GM23338 (cell line): ENCODE data around the gene GLRA1. TPM values are rescaled to one million over a fixed set of nuclear protein-coding genes. Genes with fewer than 3 reads are reported as not detected.

Experiments
- ATAC-seq: fragments of 200-7000 bp; cut with Tn5 transposase; 3 replicates; pipeline ENCODE4 v1.9.1; 2020
- DNase-seq: peaks from one replicate; pipeline ENCODE4 v3.0.0-alpha.2; 2015; ENCODE audit warnings: low spot score
- H2AFZ ChIP-seq: fragments of 200-600 bp; sonication (generic); 2 replicates; pipeline ENCODE4 v1.8.0; 2016; ENCODE audit warnings: antibody characterized with exemption, mild to moderate bottlenecking, moderate library complexity
- H3F3A ChIP-seq: fragments of 200-600 bp; sonication (generic); replicated peaks from 2 replicates; pipeline ENCODE4 v1.8.0; 2017; ENCODE audit warnings: antibody characterized with exemption, mixed run types, low read depth
- H3K27ac ChIP-seq: fragments of 200-600 bp; sonication (generic); 2 replicates; pipeline ENCODE4 v1.6.1; 2016; ENCODE audit warnings: low read depth
- H3K27me3 ChIP-seq: fragments of 200-600 bp; sonication (generic); 2 replicates; pipeline ENCODE4 v1.8.0; 2016; ENCODE audit warnings: mild to moderate bottlenecking, mixed run types, moderate library complexity; ENCODE audit not compliant: insufficient read depth
- H3K36me3 ChIP-seq: fragments of 200-600 bp; sonication (generic); 2 replicates; pipeline ENCODE4 v1.8.0; 2016; ENCODE audit warnings: mild to moderate bottlenecking; ENCODE audit not compliant: insufficient read depth
- H3K4me1 ChIP-seq: fragments of 200-600 bp; sonication (generic); 2 replicates; pipeline ENCODE4 v1.8.0; 2016; ENCODE audit warnings: mild to moderate bottlenecking, moderate library complexity; ENCODE audit not compliant: insufficient read depth
- H3K4me2 ChIP-seq: fragments of 200-600 bp; sonication (generic); 2 replicates; pipeline ENCODE4 v1.7.1; 2017; ENCODE audit warnings: mixed run types
- H3K4me3 ChIP-seq: fragments of 200-600 bp; sonication (generic); 2 replicates; pipeline ENCODE4 v1.6.1; 2016; ENCODE audit warnings: mixed run types
- H3K79me2 ChIP-seq: fragments of 200-600 bp; sonication (generic); replicated peaks from 2 replicates; pipeline ENCODE4 v1.8.0; 2017; ENCODE audit warnings: mild to moderate bottlenecking; ENCODE audit not compliant: insufficient read depth
- H3K9me2 ChIP-seq: fragments of 200-600 bp; sonication (generic); 2 replicates; pipeline ENCODE4 v1.8.0; 2017; ENCODE audit not compliant: insufficient read depth
- H4K20me1 ChIP-seq: fragments of 200-600 bp; sonication (generic); replicated peaks from 2 replicates; pipeline ENCODE4 v1.8.0; 2017; ENCODE audit warnings: mild to moderate bottlenecking; ENCODE audit not compliant: insufficient read depth
- H3K27ac Mint-ChIP-seq: 2 replicates; pipeline ENCODE4 v1.8.0; 2020; ENCODE audit warnings: inconsistent platforms, mild to moderate bottlenecking, moderate library complexity, mixed read lengths
- H3K27me3 Mint-ChIP-seq: 3 replicates; pipeline ENCODE4 v1.8.0; 2022; ENCODE audit warnings: low read depth, mild to moderate bottlenecking, moderate library complexity, mixed read lengths, inconsistent platforms; ENCODE audit not compliant: insufficient read depth, poor library complexity
- H3K36me3 Mint-ChIP-seq: 3 replicates; pipeline ENCODE4 v1.8.0; 2021; ENCODE audit warnings: low read depth, mild to moderate bottlenecking, inconsistent platforms, moderate library complexity, mixed read lengths
- H3K4me1 Mint-ChIP-seq: 3 replicates; pipeline ENCODE4 v1.8.0; 2020; ENCODE audit warnings: mild to moderate bottlenecking, inconsistent platforms, mixed read lengths
- H3K4me3 Mint-ChIP-seq: 3 replicates; pipeline ENCODE4 v1.8.0; 2021; ENCODE audit warnings: moderate library complexity, mild to moderate bottlenecking, inconsistent platforms, mixed read lengths
- H3K9me3 Mint-ChIP-seq: 3 replicates; pipeline ENCODE4 v1.8.0; 2020; ENCODE audit warnings: moderate library complexity, mild to moderate bottlenecking, inconsistent platforms, mixed read lengths
- EZH2phosphoT487 ChIP-seq: fragments of 200-600 bp; sonication (generic); IDR thresholded peaks from one replicate; pipeline ENCODE4 v1.8.1; 2018; ENCODE audit warnings: antibody characterized with exemption; ENCODE audit not compliant: unreplicated experiment
- NANOG ChIP-seq: IDR thresholded peaks from 2 replicates; pipeline ENCODE4 v1.6.1; 2016; ENCODE audit warnings: antibody characterized with exemption, borderline replicate concordance
- POLR2AphosphoS5 ChIP-seq: IDR thresholded peaks from 2 replicates; pipeline ENCODE4 v1.6.1; 2016; ENCODE audit warnings: antibody characterized with exemption, low read depth
- STAT1 ChIP-seq: IDR thresholded peaks from one replicate; pipeline ENCODE4 v1.6.1; 2016; ENCODE audit warnings: antibody characterized with exemption; ENCODE audit not compliant: unreplicated experiment
- ZNF114 ChIP-seq: fragments of 250-450 bp; sonication (Bioruptor Pico); IDR thresholded peaks from 2 replicates; pipeline ENCODE4 v1.5.0; 2020; ENCODE audit warnings: mild to moderate bottlenecking, moderate library complexity
- ZNF331 ChIP-seq: fragments of 250-450 bp; sonication (Bioruptor Pico); IDR thresholded peaks from 2 replicates; pipeline ENCODE4 v1.5.0; 2020; ENCODE audit warnings: low read depth, mild to moderate bottlenecking, moderate library complexity
- ZNF462 ChIP-seq: fragments of 250-450 bp; sonication (Bioruptor Pico); IDR thresholded peaks from 2 replicates; pipeline ENCODE4 v1.5.0; 2020; ENCODE audit warnings: mild to moderate bottlenecking, moderate library complexity
- polyA plus RNA-seq: library from polyadenylated mRNA; unstranded; fragments of >200 nt; fragmentation: Nextera tagmentation; extraction: Ambion mirVana; gene quantifications from 2 replicates; pipeline ENCODE4 v1.2.1, GENCODE V29; 2016
- total RNA-seq: library from RNA; depleted of rRNA; stranded (reverse); fragments of >200 nt; shearing (Covaris generic); gene quantifications from 2 replicates; pipeline ENCODE4 v1.2.3, GENCODE V29; 2014
- TF ChIP-seq, protein P1 (sequence below): IDR thresholded peaks from one replicate; pipeline ENCODE4 v1.6.1; 2018; ENCODE audit warnings: antibody characterized with exemption; ENCODE audit not compliant: unreplicated experiment
- TF ChIP-seq, protein P2 (sequence below), 2 experiments: fragments of 200-600 bp in 1 of 2; sonication (generic) in 1 of 2; conservative IDR thresholded peaks; 2 replicates each; pipeline versions ENCODE4 v1.5.1 to v1.6.1; 2016 to 2017; ENCODE audit warnings: antibody characterized with exemption in 2 of 2, low read depth in 2 of 2, mild to moderate bottlenecking in 2 of 2, moderate library complexity in 1 of 2

GLRA1 gene
- total and polyA plus RNA-seq, 2 experiments from 2014 or later: not detected

DNA sequence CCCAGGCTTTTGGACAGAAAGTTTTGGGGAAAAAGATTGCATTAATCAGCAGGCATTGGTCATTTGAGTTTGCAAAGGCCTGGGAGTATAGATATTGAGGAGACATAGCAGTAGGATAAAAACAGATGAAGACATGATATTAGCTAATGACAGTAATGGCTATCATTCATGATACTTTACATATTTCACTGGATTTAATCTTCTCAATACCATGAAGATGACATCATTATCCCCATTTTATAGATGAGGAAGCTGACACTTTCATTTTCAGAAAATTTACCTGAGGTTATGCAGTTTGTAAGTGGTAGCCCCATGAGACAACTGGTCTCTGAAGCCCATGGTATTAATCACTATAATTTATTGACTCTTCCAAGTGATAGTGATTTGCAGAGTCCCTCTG is 23.0 kb downstream of the GLRA1 start (continued):
- TF ChIP-seq, protein P1, sequence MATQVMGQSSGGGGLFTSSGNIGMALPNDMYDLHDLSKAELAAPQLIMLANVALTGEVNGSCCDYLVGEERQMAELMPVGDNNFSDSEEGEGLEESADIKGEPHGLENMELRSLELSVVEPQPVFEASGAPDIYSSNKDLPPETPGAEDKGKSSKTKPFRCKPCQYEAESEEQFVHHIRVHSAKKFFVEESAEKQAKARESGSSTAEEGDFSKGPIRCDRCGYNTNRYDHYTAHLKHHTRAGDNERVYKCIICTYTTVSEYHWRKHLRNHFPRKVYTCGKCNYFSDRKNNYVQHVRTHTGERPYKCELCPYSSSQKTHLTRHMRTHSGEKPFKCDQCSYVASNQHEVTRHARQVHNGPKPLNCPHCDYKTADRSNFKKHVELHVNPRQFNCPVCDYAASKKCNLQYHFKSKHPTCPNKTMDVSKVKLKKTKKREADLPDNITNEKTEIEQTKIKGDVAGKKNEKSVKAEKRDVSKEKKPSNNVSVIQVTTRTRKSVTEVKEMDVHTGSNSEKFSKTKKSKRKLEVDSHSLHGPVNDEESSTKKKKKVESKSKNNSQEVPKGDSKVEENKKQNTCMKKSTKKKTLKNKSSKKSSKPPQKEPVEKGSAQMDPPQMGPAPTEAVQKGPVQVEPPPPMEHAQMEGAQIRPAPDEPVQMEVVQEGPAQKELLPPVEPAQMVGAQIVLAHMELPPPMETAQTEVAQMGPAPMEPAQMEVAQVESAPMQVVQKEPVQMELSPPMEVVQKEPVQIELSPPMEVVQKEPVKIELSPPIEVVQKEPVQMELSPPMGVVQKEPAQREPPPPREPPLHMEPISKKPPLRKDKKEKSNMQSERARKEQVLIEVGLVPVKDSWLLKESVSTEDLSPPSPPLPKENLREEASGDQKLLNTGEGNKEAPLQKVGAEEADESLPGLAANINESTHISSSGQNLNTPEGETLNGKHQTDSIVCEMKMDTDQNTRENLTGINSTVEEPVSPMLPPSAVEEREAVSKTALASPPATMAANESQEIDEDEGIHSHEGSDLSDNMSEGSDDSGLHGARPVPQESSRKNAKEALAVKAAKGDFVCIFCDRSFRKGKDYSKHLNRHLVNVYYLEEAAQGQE: no peak
- no peak for TF ChIP-seq NANOG

- no peak overlapping the region for H3K4me3 ChIP-seq
- H3K79me2 ChIP-seq: no peaks in the 10 kb centered on the region
- no peaks in the 10 kb centered on the region for H3F3A ChIP-seq
- ATAC-seq: no peak
- peaks cover 13% of the 10 kb centered on the region; the same call in 1 of the 2 replicates for H4K20me1 ChIP-seq
- H3K4me1 ChIP-seq: peaks cover 17% of the 10 kb centered on the region
- no peak overlapping the region for H3K4me2 ChIP-seq
- no peaks in the 10 kb centered on the region for H3K36me3 ChIP-seq
- H3K27me3 ChIP-seq: peaks cover 99% of the 10 kb centered on the region
- Mint-ChIP-seq H3K4me1 (peaks cover 18% of the 10 kb centered on the region; the same call in 2 of the 3 replicates), H3K27ac (no peak overlapping the region), H3K4me3 (no peak overlapping the region), H3K36me3 (no peaks in the 10 kb centered on the region), H3K9me3 (no peaks in the 10 kb centered on the region), H3K27me3 (peaks cover 82% of the 10 kb centered on the region)
- no peak overlapping the region for H2AFZ ChIP-seq
- H3K9me2 ChIP-seq: no peaks in the 10 kb centered on the region
- DNase-seq: no peak
- H3K27ac ChIP-seq: no peak overlapping the region
- TF ChIP-seq, protein P2, sequence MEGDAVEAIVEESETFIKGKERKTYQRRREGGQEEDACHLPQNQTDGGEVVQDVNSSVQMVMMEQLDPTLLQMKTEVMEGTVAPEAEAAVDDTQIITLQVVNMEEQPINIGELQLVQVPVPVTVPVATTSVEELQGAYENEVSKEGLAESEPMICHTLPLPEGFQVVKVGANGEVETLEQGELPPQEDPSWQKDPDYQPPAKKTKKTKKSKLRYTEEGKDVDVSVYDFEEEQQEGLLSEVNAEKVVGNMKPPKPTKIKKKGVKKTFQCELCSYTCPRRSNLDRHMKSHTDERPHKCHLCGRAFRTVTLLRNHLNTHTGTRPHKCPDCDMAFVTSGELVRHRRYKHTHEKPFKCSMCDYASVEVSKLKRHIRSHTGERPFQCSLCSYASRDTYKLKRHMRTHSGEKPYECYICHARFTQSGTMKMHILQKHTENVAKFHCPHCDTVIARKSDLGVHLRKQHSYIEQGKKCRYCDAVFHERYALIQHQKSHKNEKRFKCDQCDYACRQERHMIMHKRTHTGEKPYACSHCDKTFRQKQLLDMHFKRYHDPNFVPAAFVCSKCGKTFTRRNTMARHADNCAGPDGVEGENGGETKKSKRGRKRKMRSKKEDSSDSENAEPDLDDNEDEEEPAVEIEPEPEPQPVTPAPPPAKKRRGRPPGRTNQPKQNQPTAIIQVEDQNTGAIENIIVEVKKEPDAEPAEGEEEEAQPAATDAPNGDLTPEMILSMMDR (conservative IDR thresholded peaks at IDR 0.05; ENCODE audit: low read depth in 2 of 2): no peak
- TF ChIP-seq POLR2AphosphoS5 (no peak), ZNF331 (no peak), ZNF462 (no peak), STAT1 (no peak), EZH2phosphoT487 (no peak), ZNF114 (no peak)
These were observed 23.8 kb downstream of the GLRA1 start for GRCh38 chr5:151900891-151901290.
